Measurements from ENCODE around the gene DNER. TPM values are rescaled to one million over a fixed set of nuclear protein-coding genes. Genes with fewer than 3 reads are reported as not detected.

The DNER gene
- polyA plus RNA-seq, 3 donors, result 0.12 to 0.20 (median 0.16) TPM

- no peak for TF ChIP-seq CTCF (IDR thresholded peaks at IDR 0.05)
- intact Hi-C loops (cut with micrococcal nuclease), result no loop called here
- H3K4me1 Mint-ChIP-seq, result no peaks in the 10 kb centered on the region
- no peak for DNase-seq
- Histone ChIP-seq H3K27me3 (ENCODE audit: control insufficient read depth in 2 of 2, insufficient read depth in 2 of 2, low read length in 2 of 2) (no peaks in the 10 kb centered on the region), H4K20me1 (ENCODE audit: insufficient read depth, low read length) (no peaks in the 10 kb centered on the region), H3K9ac (ENCODE audit: insufficient read depth, low read length, poor library complexity, severe bottlenecking) (no peak overlapping the region), H3K9me3 (replicated peaks in 1 of 2; ENCODE audit: control insufficient read depth in 1 of 2, insufficient read depth in 1 of 2, low read length in 2 of 2) (no peaks in the 10 kb centered on the region), H3K79me2 (ENCODE audit: insufficient read depth, low read length) (no peaks in the 10 kb centered on the region), H3K4me2 (replicated peaks; ENCODE audit: extremely low read depth, low read length, poor library complexity, severe bottlenecking) (no peak overlapping the region), H3K27ac (ENCODE audit: low read depth in 1 of 2, low read length in 2 of 2) (no peak overlapping the region), H2AFZ (ENCODE audit: insufficient read depth, low read depth, low read length, poor library complexity, severe bottlenecking) (no peak overlapping the region), H3K36me3 (replicated peaks in 1 of 2; ENCODE audit: control insufficient read depth in 1 of 2, insufficient read depth in 2 of 2, low read length in 2 of 2) (no peaks in the 10 kb centered on the region), H3K4me1 (ENCODE audit: control insufficient read depth in 1 of 2, insufficient read depth in 2 of 2, low read length in 2 of 2) (no peaks in the 10 kb centered on the region), H3K4me3 (replicated peaks in 1 of 3; ENCODE audit: low read depth in 2 of 3, low read length in 3 of 3) (no peak overlapping the region)
- H3K27me3 Mint-ChIP-seq (ENCODE audit: low read depth in 3 of 3), result peaks cover 0 to 2% (median 0%) of the 10 kb centered on the region in 3 donors
- no peak overlapping the region for H3K27ac Mint-ChIP-seq
- no peak overlapping the region for H3K4me3 Mint-ChIP-seq
- 100% methylated on average over 1 of the region's 1 CpG for WGBS (ENCODE audit: insufficient coverage)
- H3K36me3 Mint-ChIP-seq, result no peaks in the 10 kb centered on the region
- peaks cover 0 to 6% (median 2%) of the 10 kb centered on the region in 7 donors for H3K9me3 Mint-ChIP-seq
Measured at GRCh38 chr2:229559986-229560385, 154.4 kb downstream of the DNER start.

GRCh38 chr2:229553091-229553490, 161.3 kb downstream of the DNER start:
- no peak for DNase-seq
- peaks cover 1 to 4% (median 2%) of the 10 kb centered on the region in 3 donors for H3K27me3 Mint-ChIP-seq (ENCODE audit: low read depth in 3 of 3)

More at GRCh38 chr2:229553091-229553490, 161.3 kb downstream of the DNER start:
- Mint-ChIP-seq H3K4me1 (no peaks in the 10 kb centered on the region), H3K9me3 (peaks cover 0 to 7% (median 4%) of the 10 kb centered on the region in 7 donors), H3K27ac (no peak overlapping the region), H3K36me3 (no peaks in the 10 kb centered on the region), H3K4me3 (no peak overlapping the region)
- no peaks in the 10 kb centered on the region for H3K27me3 ChIP-seq (ENCODE audit: control insufficient read depth in 2 of 2, insufficient read depth in 2 of 2, low read length in 2 of 2)
- no peaks in the 10 kb centered on the region for H3K36me3 ChIP-seq (replicated peaks in 1 of 2; ENCODE audit: control insufficient read depth in 1 of 2, insufficient read depth in 2 of 2, low read length in 2 of 2)
- no peaks in the 10 kb centered on the region for H3K4me1 ChIP-seq (ENCODE audit: control insufficient read depth in 1 of 2, insufficient read depth in 2 of 2, low read length in 2 of 2)
- H3K79me2 ChIP-seq (ENCODE audit: insufficient read depth, low read length), result no peaks in the 10 kb centered on the region
- no peak overlapping the region for H2AFZ ChIP-seq (ENCODE audit: insufficient read depth, low read depth, low read length, poor library complexity, severe bottlenecking)
- no peak overlapping the region for H3K4me2 ChIP-seq (replicated peaks; ENCODE audit: extremely low read depth, low read length, poor library complexity, severe bottlenecking)
- WGBS (ENCODE audit: insufficient coverage), result 100% methylated on average over 1 of the region's 1 CpG
- intact Hi-C loops (cut with micrococcal nuclease), result no loop called here
- no peak for TF ChIP-seq CTCF (IDR thresholded peaks at IDR 0.05)
- H4K20me1 ChIP-seq (ENCODE audit: insufficient read depth, low read length), result no peaks in the 10 kb centered on the region
- H3K9me3 ChIP-seq (replicated peaks in 1 of 2; ENCODE audit: control insufficient read depth in 1 of 2, insufficient read depth in 1 of 2, low read length in 2 of 2), result no peaks in the 10 kb centered on the region
- H3K4me3 ChIP-seq (replicated peaks in 1 of 3; ENCODE audit: low read depth in 2 of 3, low read length in 3 of 3), result no peak overlapping the region
- no peak overlapping the region for H3K9ac ChIP-seq (ENCODE audit: insufficient read depth, low read length, poor library complexity, severe bottlenecking)
- H3K27ac ChIP-seq (ENCODE audit: low read depth in 1 of 2, low read length in 2 of 2), result no peak overlapping the region
